ENCODE results near the gene TRIM2.

- TF ChIP-seq POLR2A (IDR thresholded peaks at IDR 0.05): no peak
- no peak for TF ChIP-seq CTCF (IDR thresholded peaks at IDR 0.05)
Measured at GRCh38 chr4:153211986-153212728, 7.9 kb downstream of the TRIM2 start.

All from lower leg skin (tissue), 3 donors.